ENCODE measurements around the gene ALOX5.

ALOX5 gene

DNA sequence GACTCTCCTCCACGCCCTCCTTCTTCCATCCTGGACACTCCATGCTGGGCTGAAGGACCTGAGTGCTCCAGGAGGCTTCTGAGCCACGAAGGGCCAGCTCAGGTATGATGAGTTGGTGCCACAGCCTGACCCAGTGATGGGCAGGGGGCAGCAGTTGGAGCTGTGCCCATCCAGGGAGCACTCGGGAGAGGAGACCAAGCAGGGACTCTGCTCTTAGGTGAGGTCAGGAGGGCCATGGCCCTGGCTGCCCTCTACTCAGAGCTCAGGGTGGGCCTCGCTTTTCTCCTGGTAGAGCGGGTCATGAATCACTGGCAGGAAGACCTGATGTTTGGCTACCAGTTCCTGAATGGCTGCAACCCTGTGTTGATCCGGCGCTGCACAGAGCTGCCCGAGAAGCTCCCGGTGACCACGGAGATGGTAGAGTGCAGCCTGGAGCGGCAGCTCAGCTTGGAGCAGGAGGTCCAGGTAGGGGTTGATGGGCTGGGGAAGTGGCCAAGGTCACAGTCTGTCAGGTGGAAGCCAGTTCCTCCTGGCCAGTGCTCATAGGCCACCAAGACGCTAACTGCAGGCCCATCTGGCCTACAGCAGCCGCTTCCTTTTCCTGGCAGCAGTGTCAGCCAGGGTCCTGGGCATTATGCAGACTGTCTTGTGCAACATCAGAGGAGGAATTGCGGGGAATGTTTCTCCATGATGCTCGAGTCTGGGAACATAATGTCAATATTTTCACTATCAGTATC is 50.8 kb downstream of the ALOX5 start:
- peak in 2 of 56 donors; percentile 15 to 19 for DNase-seq

DNA sequence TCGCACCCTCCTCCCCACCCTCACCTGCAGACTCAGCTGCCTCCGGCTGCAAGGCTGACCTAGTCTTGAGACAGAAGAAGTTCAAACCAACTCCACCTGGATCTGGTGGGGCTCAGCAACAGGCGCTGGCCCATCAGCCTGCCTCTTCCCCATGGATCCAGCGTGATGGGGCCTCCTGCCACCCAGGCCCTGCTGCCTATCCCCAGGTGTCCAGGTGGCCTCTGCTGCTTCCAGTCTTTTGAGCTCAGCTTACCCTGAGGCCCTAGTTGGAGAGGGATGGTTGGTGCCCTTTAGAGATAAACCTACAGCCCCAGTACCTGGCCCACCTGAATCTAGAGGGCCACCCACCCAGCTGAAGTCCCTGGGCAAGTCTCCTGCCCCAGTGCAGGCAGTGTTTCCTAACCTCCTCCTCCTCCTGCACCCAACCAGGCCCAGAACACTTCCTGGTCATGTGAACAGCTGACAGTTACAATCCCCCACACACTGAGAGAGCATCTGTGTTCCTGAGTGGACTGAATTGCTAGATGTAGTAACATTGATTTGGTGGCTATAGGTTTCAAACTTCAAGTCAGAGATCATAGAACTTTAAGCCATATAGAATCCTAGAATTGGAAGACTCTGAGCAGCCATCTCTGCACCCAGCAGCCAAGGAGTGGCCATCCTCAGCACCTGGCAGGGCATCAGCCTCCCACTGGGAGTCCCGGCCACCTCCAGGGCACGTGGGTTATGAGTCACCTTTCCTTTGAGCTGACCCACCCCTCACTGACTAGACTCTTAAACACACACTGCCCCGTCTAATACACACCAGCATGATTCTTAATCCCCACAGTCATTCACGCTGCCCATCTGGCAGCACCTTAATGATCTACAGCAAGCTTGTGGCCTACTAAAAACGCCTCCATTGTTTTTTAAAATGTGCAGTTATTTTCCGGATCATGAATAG is 51.9 kb downstream of the ALOX5 start:
- no peak for DNase-seq

GRCh38 chr10:45427262-45427969 is 53.4 kb downstream of the ALOX5 start:
- no peak for DNase-seq

DNA sequence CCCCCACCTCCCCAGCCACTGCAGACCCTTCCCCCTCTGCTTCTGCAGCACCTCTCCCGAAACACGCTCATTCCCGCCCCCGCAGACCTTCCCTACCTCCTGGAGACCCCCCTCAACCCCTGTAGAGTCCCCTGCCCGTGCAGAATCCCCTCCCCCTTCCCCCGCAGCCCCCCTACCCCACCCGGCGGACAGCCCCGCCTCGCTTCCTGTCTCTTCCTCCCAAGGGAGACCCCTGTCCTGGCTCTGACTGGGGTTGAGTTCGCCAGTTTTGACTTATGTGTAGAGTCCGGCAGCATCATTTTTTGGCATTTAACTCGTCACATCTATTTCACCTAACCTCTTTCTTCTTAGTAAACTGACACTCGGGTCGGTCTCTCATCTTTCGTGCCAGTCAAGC is 54.0 kb downstream of the ALOX5 start:
- no peak for DNase-seq

DNA sequence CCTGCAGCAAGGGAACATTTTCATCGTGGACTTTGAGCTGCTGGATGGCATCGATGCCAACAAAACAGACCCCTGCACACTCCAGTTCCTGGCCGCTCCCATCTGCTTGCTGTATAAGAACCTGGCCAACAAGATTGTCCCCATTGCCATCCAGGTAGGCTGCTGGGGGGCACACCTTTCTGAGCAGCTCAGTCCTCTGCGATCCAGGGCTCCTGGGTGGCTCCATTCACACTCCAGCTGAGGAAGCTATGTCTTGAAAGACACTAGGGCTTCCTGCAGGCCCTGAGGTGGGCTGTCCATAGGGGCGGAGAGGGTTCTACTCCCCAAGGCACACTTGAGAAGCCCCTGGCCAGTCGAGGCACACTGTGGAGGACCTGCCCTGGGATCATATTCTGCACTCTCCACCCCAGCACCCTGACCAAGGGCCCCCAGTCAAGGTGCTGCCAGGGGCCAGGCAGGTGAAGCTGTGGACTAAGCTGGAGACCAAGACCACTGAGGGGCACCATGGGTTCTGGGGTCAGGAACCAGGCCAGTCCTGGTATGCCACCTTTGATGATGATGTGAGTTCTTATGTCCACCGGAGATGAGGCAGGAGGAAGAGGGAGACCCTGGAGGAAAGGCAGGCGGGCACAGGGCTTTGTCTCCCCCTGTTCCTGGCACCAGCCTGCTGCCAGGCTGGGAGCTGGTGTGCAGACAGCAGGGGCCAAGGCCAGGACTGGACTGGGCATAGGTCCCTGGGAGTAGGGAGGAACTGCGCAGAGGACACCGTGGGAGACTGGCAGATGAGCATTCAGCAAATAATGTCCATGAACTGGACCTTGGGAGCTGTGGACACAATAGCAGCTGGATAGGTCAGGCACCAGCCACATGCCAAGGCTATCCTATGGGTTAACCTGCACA is 54.8 kb downstream of the ALOX5 start:
- no peak for DNase-seq

GRCh38 chr10:45429790-45430189 is 55.8 kb downstream of the ALOX5 start:
- no peak for DNase-seq

DNA sequence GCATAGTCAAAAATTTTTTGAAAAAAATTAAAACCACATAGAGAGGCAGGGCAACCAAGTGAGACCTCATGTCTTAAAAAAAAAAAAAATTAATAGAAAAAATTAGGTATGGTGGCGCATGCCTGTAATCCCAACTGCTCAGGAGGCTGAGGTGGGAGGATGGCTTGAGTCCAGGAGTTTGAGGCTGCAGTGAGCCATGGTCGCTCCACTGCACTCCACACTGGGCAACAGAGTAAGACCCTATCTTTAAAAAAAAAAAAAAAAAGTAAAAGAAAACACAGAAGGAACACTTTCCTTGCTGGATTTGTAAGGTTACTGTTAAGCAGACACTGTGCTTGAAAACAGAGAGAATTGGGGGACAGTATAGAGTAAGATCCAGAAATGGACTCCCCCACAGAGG is 58.1 kb downstream of the ALOX5 start:
- DNase-seq, result no peak

DNA sequence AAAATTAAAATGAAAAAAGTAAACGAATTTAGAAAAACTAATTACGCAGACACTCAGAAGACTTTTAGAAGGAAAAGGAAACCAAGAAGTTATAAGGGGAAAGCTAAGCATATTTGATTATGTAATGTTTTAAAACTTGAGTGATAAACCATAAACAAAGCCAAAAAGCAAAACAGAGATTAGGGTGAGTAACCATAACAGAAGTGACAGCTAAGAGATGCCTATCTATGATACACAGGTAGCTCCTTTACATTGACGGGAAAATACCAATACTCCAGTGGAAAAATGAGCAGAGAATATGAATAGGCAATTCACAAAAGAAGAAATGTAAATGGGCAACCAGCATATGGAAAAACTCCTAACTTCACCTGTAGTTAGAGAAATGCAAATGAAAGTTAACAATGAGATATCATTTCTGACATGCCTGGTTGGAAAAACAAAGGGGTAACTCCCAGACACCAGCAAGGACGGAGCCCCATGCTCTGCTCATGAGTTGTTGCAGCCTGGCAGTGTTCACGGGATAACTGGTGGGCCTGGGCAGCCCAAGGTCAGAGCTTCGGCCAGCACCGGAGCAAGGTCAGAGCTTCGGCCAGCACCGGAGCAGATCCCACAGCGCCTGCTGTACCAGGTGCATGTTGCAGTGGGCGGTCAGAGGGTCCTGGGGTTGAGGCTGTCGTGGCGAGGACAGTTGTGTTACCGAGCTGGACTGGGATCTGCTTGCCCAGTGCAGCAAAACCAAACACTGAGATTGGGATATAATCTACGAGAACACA is 58.9 kb downstream of the ALOX5 start:
- no peak for DNase-seq

- DNase-seq, result no peak
Measured at GRCh38 chr10:45433716-45434469, 59.9 kb downstream of the ALOX5 start.

- no peak for DNase-seq
Measured at GRCh38 chr10:45437587-45438465, 63.8 kb downstream of the ALOX5 start.

DNA sequence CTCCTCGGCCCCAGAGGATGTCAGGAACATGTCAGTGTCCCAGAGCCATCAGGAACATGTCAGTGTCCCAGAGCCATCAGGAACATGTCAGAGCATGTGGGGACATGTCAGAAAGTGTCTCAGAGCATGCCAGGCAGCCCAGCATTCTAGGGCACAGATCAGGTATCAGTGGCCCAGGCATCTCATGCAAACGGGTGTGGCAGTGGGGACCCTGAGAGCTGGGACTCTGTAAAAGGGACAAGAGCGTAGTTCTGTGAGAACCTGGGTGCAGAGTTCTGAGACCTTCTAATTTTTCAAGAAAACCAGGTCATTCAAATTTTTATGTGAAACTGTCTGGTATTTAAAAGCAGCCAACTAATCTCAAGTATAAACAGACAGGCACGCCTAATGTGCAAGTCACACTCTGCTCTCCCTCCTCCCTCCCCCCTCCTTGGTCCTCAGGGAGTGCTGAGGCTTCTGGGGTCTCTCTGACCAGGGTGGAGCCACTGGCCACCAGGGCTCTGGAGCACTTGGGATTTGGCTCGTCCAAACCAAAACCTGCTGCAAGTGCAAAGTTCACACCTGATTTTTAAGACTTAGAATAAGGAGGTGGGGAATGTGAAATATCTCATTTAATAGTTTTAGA is 64.6 kb downstream of the ALOX5 start:
- DNase-seq, result no peak

- no peak for DNase-seq
Measured at GRCh38 chr10:45439365-45439764, 65.3 kb downstream of the ALOX5 start.

DNA sequence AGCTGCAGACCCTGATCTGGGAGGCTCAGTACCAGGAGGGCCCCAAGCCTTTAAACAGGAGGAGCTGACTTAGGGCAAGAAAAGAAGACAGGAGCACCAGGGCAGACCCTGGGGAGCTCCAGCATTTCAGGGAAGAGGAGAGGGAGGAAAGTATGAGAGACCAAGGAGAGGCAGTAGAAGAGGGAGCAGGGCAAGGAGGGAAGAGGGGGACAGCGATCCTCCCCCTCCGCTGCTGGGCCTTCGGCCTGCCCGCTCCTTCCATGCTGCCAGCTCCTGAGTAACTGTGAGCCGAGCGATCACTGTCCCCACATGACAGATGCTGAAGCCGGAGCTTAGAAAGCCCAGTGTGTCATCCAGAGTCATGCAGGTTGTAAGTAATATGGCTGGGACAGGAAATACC is 65.9 kb downstream of the ALOX5 start:
- no peak for DNase-seq

DNA sequence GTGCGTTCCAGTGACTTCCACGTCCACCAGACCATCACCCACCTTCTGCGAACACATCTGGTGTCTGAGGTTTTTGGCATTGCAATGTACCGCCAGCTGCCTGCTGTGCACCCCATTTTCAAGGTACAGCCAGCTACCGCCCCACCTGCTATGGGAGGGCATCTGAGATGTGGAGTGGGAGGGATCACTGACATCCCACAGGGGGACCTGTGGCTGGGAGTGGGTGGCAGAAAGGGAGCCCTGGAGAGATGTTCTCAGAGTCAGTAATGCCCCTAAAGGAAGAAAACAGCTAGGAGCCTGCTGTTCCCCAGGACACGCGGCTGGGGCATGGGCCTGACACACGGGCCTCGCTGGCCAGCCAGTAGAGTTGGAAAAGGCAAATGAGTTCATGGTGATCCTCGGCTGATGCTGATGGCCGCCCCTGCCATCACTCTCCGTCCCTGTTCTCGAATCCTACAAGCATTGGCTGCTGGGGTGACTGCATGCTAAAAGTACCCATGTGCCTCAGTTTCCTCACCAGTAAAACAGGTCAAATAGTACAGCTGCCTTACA is 66.6 kb downstream of the ALOX5 start:
- DNase-seq, result no peak

DNA sequence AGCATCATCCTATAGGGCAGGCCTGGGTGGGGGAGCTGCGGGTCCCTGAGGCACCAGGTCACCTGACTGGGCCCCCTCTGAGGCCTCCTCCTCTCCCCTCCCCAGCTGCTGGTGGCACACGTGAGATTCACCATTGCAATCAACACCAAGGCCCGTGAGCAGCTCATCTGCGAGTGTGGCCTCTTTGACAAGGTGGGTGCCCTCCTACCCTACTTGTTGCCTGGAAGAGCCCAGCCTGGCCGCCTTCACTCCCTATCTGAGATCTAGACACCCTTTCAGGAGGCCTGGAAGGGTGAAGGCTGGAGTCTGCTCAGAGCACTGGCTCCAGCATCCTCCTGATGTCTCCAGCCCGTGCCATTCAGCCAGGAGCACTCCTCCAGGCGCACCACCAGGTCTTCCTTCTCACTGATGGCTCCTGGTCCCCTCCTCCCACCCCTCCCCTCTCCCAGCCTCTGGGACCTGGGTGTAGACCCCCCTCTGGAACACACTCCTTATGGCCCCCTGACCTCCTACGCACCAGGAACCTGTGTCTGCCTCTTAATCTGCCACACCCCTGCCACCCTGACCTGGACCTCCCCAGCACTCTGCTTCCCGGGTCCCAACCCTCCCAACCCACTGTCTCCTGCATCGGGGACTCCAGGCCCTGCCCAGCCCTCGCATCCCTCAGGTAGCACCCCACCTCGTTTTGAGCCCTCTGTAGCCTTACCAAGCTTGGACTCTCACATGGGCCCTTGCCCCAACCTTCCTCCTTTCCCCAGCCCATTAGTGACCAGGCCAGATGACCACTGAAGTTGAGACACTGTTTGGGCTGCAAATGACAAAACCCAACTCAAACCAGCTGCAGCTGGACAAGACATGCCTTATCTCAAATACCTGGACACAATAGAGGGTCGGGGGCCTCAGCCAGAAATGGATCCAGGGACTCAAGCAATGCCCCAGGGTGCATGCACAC is 67.5 kb downstream of the ALOX5 start:
- DNase-seq, result no peak

- DNase-seq, result no peak
Measured at GRCh38 chr10:45442251-45442650, 68.2 kb downstream of the ALOX5 start.
